SW480 (cell line): ENCODE results near the gene DSC1.
"Not testable (repeated sequence)": the region's sequence is repeated elsewhere in the genome, so short reads cannot be mapped to it uniquely, and the experiment has no call there.

Experiments used
- DNase-seq: peaks from one replicate; pipeline ENCODE4 v3.0.0-alpha.2; 2016; ENCODE audit warnings: low spot score

Gene DSC1

GRCh38 chr18:31162825-31163435 lies at the start of gene DSC1:
Gene DSC1 (minus strand): TSS chr18:31162856. CDS start chr18:31162594, 262 bp downstream.
- no peak for DNase-seq

DNA sequence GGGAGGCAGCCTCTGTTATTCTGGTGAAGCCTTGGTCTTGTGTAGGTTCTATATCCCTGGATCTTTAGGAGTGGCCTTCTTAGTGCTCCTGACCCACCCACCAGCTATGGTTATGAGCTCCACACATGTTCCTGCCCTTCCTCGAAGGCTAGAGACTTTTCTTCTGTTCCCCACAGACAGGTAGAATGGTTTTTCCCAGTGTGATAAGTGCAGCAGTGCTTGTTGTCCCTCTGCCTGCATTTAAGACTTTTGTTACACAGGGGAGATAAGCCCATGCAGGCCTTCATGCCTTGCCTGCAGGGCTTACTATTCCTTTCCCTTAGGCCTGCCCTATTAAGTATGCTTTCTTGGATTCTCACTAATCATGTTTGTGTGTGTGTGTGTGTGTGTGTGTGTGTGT lies 48.4 kb upstream of the DSC1 start:
- DNase-seq: no peak

- DNase-seq: no peak
Measured at GRCh38 chr18:31209041-31209440, 46.4 kb upstream of the DSC1 start.

DNA sequence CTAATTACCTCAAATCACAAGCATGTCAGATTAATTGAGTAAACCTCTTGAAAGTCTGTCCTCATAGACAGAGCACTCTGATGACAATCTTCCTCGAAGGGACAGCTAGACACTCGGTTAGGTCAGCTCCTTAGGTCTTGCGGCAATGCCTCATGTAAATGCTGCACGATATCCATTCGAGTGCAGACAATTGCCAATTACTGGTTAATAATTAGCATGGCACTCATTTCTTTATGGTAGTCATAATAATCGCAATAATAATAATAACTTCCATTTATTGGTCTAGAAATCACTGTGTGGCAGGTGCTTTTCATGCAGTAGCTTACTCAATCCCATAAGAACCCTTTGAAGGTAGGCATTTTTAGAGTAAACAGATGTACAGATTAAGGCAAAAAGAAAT lies 44.7 kb upstream of the DSC1 start:
- no peak for DNase-seq

- peak; percentile 94 for DNase-seq
Measured at GRCh38 chr18:31206787-31207381, 44.2 kb upstream of the DSC1 start.

- no peak for DNase-seq
Measured at GRCh38 chr18:31206071-31206470, 43.4 kb upstream of the DSC1 start.

DNA sequence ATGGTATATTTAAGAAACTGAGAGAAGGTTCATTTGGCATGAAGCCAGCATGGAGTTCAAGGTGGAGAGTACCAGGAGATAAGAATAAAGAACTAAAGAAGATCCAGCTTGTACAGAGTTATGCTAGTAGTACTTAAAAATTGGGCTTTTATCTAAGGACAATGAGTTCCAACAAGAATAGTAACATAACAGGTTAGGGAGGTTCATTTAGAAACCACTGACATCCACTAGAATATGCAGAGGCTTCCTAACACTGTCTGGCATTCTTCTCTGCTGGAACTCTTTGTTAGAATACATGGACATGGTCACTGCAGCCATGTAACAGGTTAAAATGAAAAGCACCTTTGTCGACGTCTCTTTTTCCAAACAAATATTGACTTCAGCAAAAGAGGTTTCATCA lies 42.6 kb upstream of the DSC1 start:
- no peak for DNase-seq

DNA sequence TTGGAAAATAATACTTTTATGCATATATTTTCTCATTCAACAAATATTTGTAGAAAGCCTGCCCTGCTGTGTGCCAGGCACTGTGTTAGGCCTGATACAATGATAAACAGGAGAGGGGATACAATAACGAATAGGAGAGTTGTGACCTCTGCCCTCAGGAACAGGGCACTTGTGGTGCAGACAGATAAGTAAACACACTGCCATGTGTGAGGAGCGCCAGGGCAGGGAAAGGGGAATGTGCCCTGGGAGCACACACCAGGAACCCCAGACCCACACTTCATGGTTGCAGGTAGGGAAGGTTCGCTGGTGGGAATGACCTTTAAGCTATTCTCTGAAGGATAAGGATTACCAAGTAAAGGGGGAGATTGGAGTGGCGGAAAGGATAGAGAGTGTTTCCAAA lies 42.2 kb upstream of the DSC1 start:
- no peak for DNase-seq

DNA sequence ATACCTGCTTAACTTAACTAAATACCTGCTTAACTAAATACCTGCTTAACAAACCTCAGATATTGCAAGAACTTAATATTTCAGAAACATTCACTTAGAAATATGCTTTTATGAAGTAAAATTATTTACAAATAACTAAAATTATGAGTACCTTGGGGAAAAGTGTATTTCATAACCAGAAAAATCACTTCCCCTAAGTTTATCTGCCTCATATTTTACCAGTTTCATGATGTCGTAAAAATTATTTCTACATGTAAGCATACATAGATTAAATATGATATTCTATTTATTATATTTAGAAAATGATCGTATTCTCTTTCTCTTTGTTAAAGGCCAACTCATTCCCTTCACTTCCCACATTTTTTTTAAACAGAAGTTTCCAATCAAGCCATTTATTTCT lies 41.5 kb upstream of the DSC1 start:
- no peak for DNase-seq

DNA sequence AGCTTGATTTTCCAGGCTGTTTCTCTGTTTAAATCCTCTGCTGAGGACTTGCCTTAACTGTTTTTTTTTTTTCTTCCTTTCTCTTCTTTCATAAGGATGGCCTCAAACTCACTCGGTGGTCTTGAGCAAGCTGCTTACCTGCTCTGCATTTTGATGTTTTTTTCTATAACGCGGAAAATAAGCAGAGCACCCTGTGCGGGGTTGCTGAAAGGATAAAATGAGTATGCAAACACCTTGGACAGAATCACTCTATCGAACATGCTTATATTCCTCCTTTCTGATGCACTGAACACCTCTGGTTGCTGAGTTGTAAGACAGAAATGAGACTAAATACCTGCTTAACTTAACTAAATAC lies 41.1 kb upstream of the DSC1 start:
- DNase-seq: no peak

GRCh38 chr18:31203096-31203793 lies 40.6 kb upstream of the DSC1 start:
- no peak for DNase-seq

DNA sequence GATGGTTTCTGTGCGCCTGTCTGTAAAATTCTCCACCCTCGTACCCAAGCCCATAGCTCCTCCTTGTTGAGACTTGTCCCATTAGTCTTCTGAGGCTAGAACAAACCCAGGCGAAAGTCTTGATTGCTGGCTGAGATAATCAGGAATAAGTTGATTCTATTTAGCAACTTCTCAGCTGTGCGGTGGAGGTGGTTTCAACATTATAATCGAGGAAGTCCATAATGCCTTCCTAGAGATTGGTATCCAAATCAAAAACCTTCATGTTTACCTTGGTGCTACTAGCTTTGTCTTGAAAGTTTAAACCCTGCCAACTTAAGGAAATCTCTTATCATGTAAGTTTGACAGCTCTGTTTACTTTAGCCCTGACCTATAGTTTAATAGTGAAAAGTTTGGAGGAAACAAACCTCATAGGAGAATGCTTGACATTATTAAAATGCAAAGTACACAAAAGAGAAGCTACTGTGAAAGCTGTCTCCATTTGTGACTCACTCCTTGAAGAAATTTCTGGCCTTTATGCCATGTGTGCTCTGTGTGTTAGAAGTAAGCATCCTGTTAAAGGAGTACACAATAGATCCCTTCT lies 36.6 kb upstream of the DSC1 start:
- no peak for DNase-seq

GRCh38 chr18:31197676-31198075 lies 35.0 kb upstream of the DSC1 start:
- peak; percentile 17 for DNase-seq

- no peak for DNase-seq
Measured at GRCh38 chr18:31195063-31195462, 32.4 kb upstream of the DSC1 start.

- DNase-seq: no peak
Measured at GRCh38 chr18:31192086-31192776, 29.6 kb upstream of the DSC1 start.

- DNase-seq: no peak
Measured at GRCh38 chr18:31190919-31191318, 28.3 kb upstream of the DSC1 start.

- no peak for DNase-seq
Measured at GRCh38 chr18:31189757-31190156, 27.1 kb upstream of the DSC1 start.

- no peak for DNase-seq
Measured at GRCh38 chr18:31185186-31185950, 22.7 kb upstream of the DSC1 start.

DNA sequence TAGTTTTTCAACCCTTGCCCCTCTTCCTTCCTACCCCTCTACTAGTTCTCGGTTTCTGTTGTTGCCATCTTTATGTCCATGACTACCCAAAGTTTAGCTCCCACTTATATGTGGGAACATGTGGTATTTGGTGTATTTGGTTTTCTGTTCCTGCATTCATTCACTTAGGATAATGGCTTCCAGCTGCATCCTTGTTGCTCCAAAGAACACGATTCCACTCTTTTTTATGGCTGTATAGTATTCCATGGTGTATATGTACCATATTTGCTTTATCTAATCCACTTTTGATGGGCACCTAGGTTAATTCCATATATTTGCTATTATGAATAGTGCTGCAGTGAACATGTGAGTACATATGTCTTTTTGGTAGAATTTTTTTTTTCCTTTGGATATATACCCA lies 20.6 kb upstream of the DSC1 start:
- DNase-seq: no peak

- DNase-seq: not testable (repeated sequence)
Measured at GRCh38 chr18:31177369-31177768, 14.7 kb upstream of the DSC1 start.

- no peak for DNase-seq
Measured at GRCh38 chr18:31176531-31176930, 13.9 kb upstream of the DSC1 start.
